SK-N-SH (cell line): Measurements from ENCODE around the gene RPS6KL1. TPM values are rescaled to one million over a fixed set of nuclear protein-coding genes. Genes with fewer than 3 reads are reported as not detected.

Experiments
- CTCF ChIA-PET: fragments of 300-600, 350-600 bp; formaldehyde crosslinking; extraction: SDS; loops from one replicate; lab custom pipeline; 2021; lab: Yijun Ruan, JAX
- POLR2A ChIA-PET: fragments of 350-600 bp; sonication (Branson Sonifier 250); formaldehyde crosslinking; extraction: SDS; loops from one replicate; lab custom pipeline; 2020; ENCODE audit warnings: antibody characterized with exemption, inconsistent platforms; lab: Yijun Ruan, JAX
- DNase-seq: peaks from one replicate; pipeline ENCODE4 v3.0.0; 2012
- H2AFZ ChIP-seq: fragments of 200-600 bp; sonication (generic); 2 replicates; pipeline ENCODE4 v1.8.1; 2016; ENCODE audit warnings: antibody characterized with exemption, mild to moderate bottlenecking, low read depth
- H3F3A ChIP-seq: fragments of 200-600 bp; sonication (generic); replicated peaks from 2 replicates; pipeline ENCODE3; 2016; ENCODE audit warnings: antibody characterized with exemption, mild to moderate bottlenecking; ENCODE audit not compliant: insufficient read depth
- H3K27ac ChIP-seq, 2 experiments: fragments of 200-500 bp in 1 of 2; fragments of 200-600 bp in 1 of 2; sonication (Bioruptor generic) in 1 of 2; sonication (generic), shearing (Covaris generic) in 1 of 2; 2 replicates each; pipeline versions ENCODE4 v1.5.1 to v1.6.1; 2014 to 2016; ENCODE audit warnings: low read depth in 2 of 2, inconsistent platforms in 1 of 2, low read length in 1 of 2, mild to moderate bottlenecking in 1 of 2, mixed read lengths in 1 of 2
- H3K27me3 ChIP-seq: fragments of 200-600 bp; sonication (generic), shearing (Covaris generic); 2 replicates; pipeline ENCODE4 v1.6.1; 2016; ENCODE audit warnings: mixed run types; ENCODE audit not compliant: insufficient read depth
- H3K36me3 ChIP-seq, 2 experiments: fragments of 200-500 bp in 1 of 2; fragments of 200-600 bp in 1 of 2; sonication (Bioruptor generic) in 1 of 2; sonication (generic) in 1 of 2; replicated peaks in 1 of 2; 2 replicates each; pipeline versions ENCODE3 to v1.5.1; 2014 to 2016; ENCODE audit warnings: low read length in 1 of 2, mild to moderate bottlenecking in 1 of 2; ENCODE audit not compliant: insufficient read depth in 2 of 2, control insufficient read depth in 1 of 2
- H3K4me1 ChIP-seq, 2 experiments: fragments of 200-500 bp in 1 of 2; fragments of 200-600 bp in 1 of 2; sonication (Bioruptor generic) in 1 of 2; sonication (generic), shearing (Covaris generic) in 1 of 2; 2 replicates each; pipeline versions ENCODE4 v1.5.1 to v1.6.1; 2014 to 2016; ENCODE audit warnings: low read depth in 1 of 2, low read length in 1 of 2, mixed run types in 1 of 2; ENCODE audit not compliant: insufficient read depth in 2 of 2, control insufficient read depth in 1 of 2
- H3K4me2 ChIP-seq: fragments of 200-600 bp; sonication (generic), shearing (Covaris generic); 2 replicates; pipeline ENCODE4 v1.6.1; 2017; ENCODE audit warnings: mixed run types
- H3K4me3 ChIP-seq, 2 experiments: fragments of 200-500 bp in 1 of 2; fragments of 200-600 bp in 1 of 2; sonication (Bioruptor generic) in 1 of 2; sonication (generic), shearing (Covaris generic) in 1 of 2; 2 replicates each; pipeline versions ENCODE4 v1.5.1 to v1.8.1; 2014 to 2016; ENCODE audit warnings: low read depth in 2 of 2, inconsistent platforms in 1 of 2, low read length in 1 of 2, mild to moderate bottlenecking in 1 of 2, mixed read lengths in 1 of 2, moderate library complexity in 1 of 2
- H3K79me2 ChIP-seq: fragments of 200-600 bp; sonication (generic); 2 replicates; pipeline ENCODE4 v1.8.1; 2017; ENCODE audit warnings: mild to moderate bottlenecking; ENCODE audit not compliant: insufficient read depth
- H3K9ac ChIP-seq: fragments of 200-600 bp; sonication (generic); 2 replicates; pipeline ENCODE4 v1.6.1; 2017; ENCODE audit warnings: mixed run types
- H3K9me2 ChIP-seq: fragments of 200-600 bp; sonication (generic); 2 replicates; pipeline ENCODE4 v1.6.1; 2017; ENCODE audit warnings: mixed run types
- H3K9me3 ChIP-seq: fragments of 200-600 bp; sonication (generic); 2 replicates; pipeline ENCODE4 v1.6.1; 2017; ENCODE audit warnings: mixed run types, mild to moderate bottlenecking, moderate library complexity
- H4K20me1 ChIP-seq: fragments of 200-600 bp; sonication (generic); 2 replicates; pipeline ENCODE4 v1.6.1; 2017; ENCODE audit warnings: mild to moderate bottlenecking, mixed run types; ENCODE audit not compliant: insufficient read depth
- CHD2 ChIP-seq: fragments of 150-350 bp; IDR thresholded peaks from 2 replicates; pipeline ENCODE4 v1.6.1; 2018; ENCODE audit warnings: low read length; ENCODE audit not compliant: partially characterized antibody
- CTCF ChIP-seq: fragments of 200-600 bp; sonication (generic); IDR thresholded peaks from 2 replicates; pipeline ENCODE4 v1.6.1; 2017; ENCODE audit warnings: antibody characterized with exemption, mild to moderate bottlenecking, moderate library complexity
- ELF1 ChIP-seq: IDR thresholded peaks from 2 replicates; pipeline ENCODE4 v1.4.0; 2012
- JUND ChIP-seq: IDR thresholded peaks from 2 replicates; pipeline ENCODE4 v1.4.0; 2012
- MAX ChIP-seq: IDR thresholded peaks from 2 replicates; pipeline ENCODE4 v1.4.0; 2012; ENCODE audit warnings: low read depth
- PBX3 ChIP-seq: IDR thresholded peaks from 2 replicates; pipeline ENCODE4; 2012
- RAD21 ChIP-seq: IDR thresholded peaks from 2 replicates; pipeline ENCODE4 v1.6.1; 2012; ENCODE audit warnings: mild to moderate bottlenecking, low read length
- RCOR1 ChIP-seq: fragments of 150-350 bp; IDR thresholded peaks from 2 replicates; pipeline ENCODE4 v1.6.1; 2017; ENCODE audit warnings: antibody characterized with exemption, low read length
- RFX5 ChIP-seq: IDR thresholded peaks from 2 replicates; pipeline ENCODE4 v1.6.1; 2012; ENCODE audit warnings: mild to moderate bottlenecking, improper control_type of control experiment, low read length
- RXRA ChIP-seq: IDR thresholded peaks from 2 replicates; pipeline ENCODE4 v1.4.0; 2012; ENCODE audit warnings: low read depth, mild to moderate bottlenecking, borderline replicate concordance
- SMC3 ChIP-seq: IDR thresholded peaks from 2 replicates; pipeline ENCODE4 v1.6.1; 2012; ENCODE audit warnings: low read depth, low read length, improper control_type of control experiment
- TEAD4 ChIP-seq: IDR thresholded peaks from 2 replicates; pipeline ENCODE4 v1.4.0; 2012; ENCODE audit warnings: mild to moderate bottlenecking, borderline replicate concordance; ENCODE audit not compliant: insufficient read depth
- USF2 ChIP-seq: fragments of 150-350 bp; IDR thresholded peaks from 2 replicates; pipeline ENCODE4 v1.6.1; 2017; ENCODE audit warnings: antibody characterized with exemption, low read length, low read depth, borderline replicate concordance
- YY1 ChIP-seq: IDR thresholded peaks from 2 replicates; pipeline ENCODE4 v1.4.0; 2012; ENCODE audit warnings: low read depth, mild to moderate bottlenecking
- ZBTB33 ChIP-seq: IDR thresholded peaks from 2 replicates; pipeline ENCODE4 v1.4.0; 2012; ENCODE audit warnings: low read depth, borderline replicate concordance
- WGBS: methylation state at CpG from one replicate; pipeline ENCODE4 v1.1.6; 2017; ENCODE audit warnings: low lambda C conversion rate; 5-methylcytosine and 5-hydroxymethylcytosine counted together
- polyA plus RNA-seq, 3 experiments: library from polyadenylated mRNA; depleted of rRNA; stranded (reverse); fragments of >200 nt; gene quantifications; 2 replicates each; pipeline ENCODE4 v1.2.3, GENCODE V29; 2012

The RPS6KL1 gene
- polyA plus RNA-seq, 1 of the 3 experiments (the other 2 are of a cell fraction): 2.5 TPM

GRCh38 chr14:74936151-74936550 is 13.1 kb upstream of the RPS6KL1 start:
- no peak overlapping the region for H3K9ac ChIP-seq
- CTCF ChIA-PET: interaction anchor here (1.2 to 18.5 kb wide), 4 partner anchors 10 to 152 kb away, joined by 3 to 290 read pairs (median 20); no protein-coding TSS in a partner anchor
- H3K27ac ChIP-seq: no peak overlapping the region
- POLR2A ChIA-PET: no interaction called here
- no peak overlapping the region for H3K4me2 ChIP-seq
- no peaks in the 10 kb centered on the region for H3K79me2 ChIP-seq
- H3K9me3 ChIP-seq: no peaks in the 10 kb centered on the region
- H3F3A ChIP-seq: peaks cover 6% of the 10 kb centered on the region
- peaks cover 8 to 10% of the 10 kb centered on the region in 2 experiments; a peak in 3 of 4 replicates for H3K4me1 ChIP-seq
- no peaks in the 10 kb centered on the region for H3K36me3 ChIP-seq
- no peaks in the 10 kb centered on the region for H3K9me2 ChIP-seq
- no peaks in the 10 kb centered on the region for H4K20me1 ChIP-seq
- no peak overlapping the region for H3K4me3 ChIP-seq
- WGBS: 84% methylated on average over 10 of the region's 11 CpGs
- H3K27me3 ChIP-seq: no peaks in the 10 kb centered on the region
- H2AFZ ChIP-seq: no peak overlapping the region
- TF ChIP-seq CTCF (no peak), ELF1 (no peak), RAD21 (no peak), RCOR1 (no peak)
- DNase-seq: no peak

GRCh38 chr14:74935360-74935680 is 12.3 kb upstream of the RPS6KL1 start:
- ChIA-PET POLR2A (no interaction called here), CTCF (interaction anchor here (0.7 to 4.4 kb wide), 4 partner anchors 11 to 153 kb away, joined by 3 to 34 read pairs (median 3); partner anchors contain the start of gene RPS6KL1)
- H3K79me2 ChIP-seq: no peaks in the 10 kb centered on the region
- no peaks in the 10 kb centered on the region for H3K36me3 ChIP-seq
- no peak for TF ChIP-seq MAX
- no peak for TF ChIP-seq ZBTB33
- TF ChIP-seq CHD2: no peak
- TF ChIP-seq ELF1: no peak
- TF ChIP-seq RXRA: no peak
- no peak for TF ChIP-seq RFX5
- TF ChIP-seq SMC3: no peak
- no peak for TF ChIP-seq TEAD4
- TF ChIP-seq YY1: no peak
- TF ChIP-seq USF2: no peak
- TF ChIP-seq JUND: no peak
- no peak for TF ChIP-seq PBX3
- H3K27ac ChIP-seq: no peak overlapping the region
- H2AFZ ChIP-seq: no peak overlapping the region
- H3K4me3 ChIP-seq: no peak overlapping the region
- H3K27me3 ChIP-seq: no peaks in the 10 kb centered on the region
- H3K9ac ChIP-seq: no peak overlapping the region
- no peak overlapping the region for H3K4me2 ChIP-seq
- peaks cover 6% of the 10 kb centered on the region for H3F3A ChIP-seq
- no peaks in the 10 kb centered on the region for H4K20me1 ChIP-seq
- peaks cover 8% of the 10 kb centered on the region in 2 experiments; a peak in 3 of 4 replicates for H3K4me1 ChIP-seq
- no peak for DNase-seq
- no peaks in the 10 kb centered on the region for H3K9me2 ChIP-seq
- no peaks in the 10 kb centered on the region for H3K9me3 ChIP-seq
- WGBS: 75% methylated on average over 8 of the region's 9 CpGs
